K562 (cell line): ENCODE measurements around the gene ELF1.

ENCODE experiments used
- ATF1 ChIP-seq, 2 experiments: fragments of 450-650 bp in 1 of 2; IDR thresholded peaks; 2 replicates each; pipeline ENCODE4 v1.6.1; 2016; ENCODE audit warnings: missing compliant biosample characterization in 1 of 2, missing genetic modification characterization in 1 of 2
- CTCF ChIP-seq, 3 experiments: IDR thresholded peaks in 2 of 3; conservative IDR thresholded peaks in 1 of 3; 2 replicates each; pipeline ENCODE4 v1.5.1; 2011 to 2012; ENCODE audit warnings: low read length in 3 of 3, mild to moderate bottlenecking in 3 of 3, control low read depth in 2 of 3, improper control_type of control experiment in 1 of 3, inconsistent platforms in 1 of 3, low read depth in 1 of 3, mixed read lengths in 1 of 3, moderate library complexity in 1 of 3; ENCODE audit not compliant: insufficient read depth in 2 of 3
- EP300 ChIP-seq: IDR thresholded peaks from 2 replicates; pipeline ENCODE4 v1.6.1; 2012; ENCODE audit warnings: low read length, improper control_type of control experiment
- GTF2F1 ChIP-seq: IDR thresholded peaks from 2 replicates; pipeline ENCODE4 v1.6.1; 2011; ENCODE audit warnings: low read depth, low read length, improper control_type of control experiment
- HES1 ChIP-seq: fragments of 450-650 bp; IDR thresholded peaks from 2 replicates; pipeline ENCODE4 v1.6.1; 2016; ENCODE audit warnings: low read depth, mild to moderate bottlenecking, moderate library complexity
- MYC ChIP-seq, 2 experiments: fragments of 250-450 bp in 1 of 2; sonication (Bioruptor Pico) in 1 of 2; IDR thresholded peaks; 2 replicates each; pipeline versions ENCODE4 v1.5.1 to v1.6.1; 2012 to 2021; ENCODE audit warnings: low read depth in 2 of 2, borderline replicate concordance in 1 of 2, improper control_type of control experiment in 1 of 2, low read length in 1 of 2, mild to moderate bottlenecking in 1 of 2, moderate library complexity in 1 of 2
- NFIC ChIP-seq: fragments of 450-650 bp; IDR thresholded peaks from 2 replicates; pipeline ENCODE4 v1.6.1; 2017; ENCODE audit warnings: mild to moderate bottlenecking, inconsistent platforms
- PATZ1 ChIP-seq: fragments of 250-450 bp; sonication (Bioruptor Pico); IDR thresholded peaks from 2 replicates; pipeline ENCODE4 v1.5.0; 2020; ENCODE audit warnings: mild to moderate bottlenecking, borderline replicate concordance
- RBM22 ChIP-seq: fragments of 200-400 bp; formaldehyde crosslinking; IDR thresholded peaks from 2 replicates; pipeline ENCODE4 v1.6.1; 2018; ENCODE audit warnings: low read length, low read depth; ENCODE audit not compliant: poor library complexity, severe bottlenecking
- YY1 ChIP-seq, 3 experiments: IDR thresholded peaks; 2 replicates each; pipeline ENCODE4 v1.6.1; 2011; ENCODE audit warnings: low read length in 2 of 3, mild to moderate bottlenecking in 2 of 3, moderate library complexity in 2 of 3, borderline replicate concordance in 1 of 3, control low read depth in 1 of 3, low read depth in 1 of 3; ENCODE audit not compliant: insufficient read depth in 3 of 3, insufficient replicate concordance in 2 of 3, control insufficient read depth in 1 of 3, insufficient read length in 1 of 3; ENCODE audit errors: extremely low read depth in 1 of 3
- ZNF121 ChIP-seq: sonication (generic); formaldehyde crosslinking; conservative IDR thresholded peaks from 2 replicates; pipeline ENCODE4 v1.8.0; 2022; ENCODE audit warnings: missing genetic modification reagents
- ZNF224 ChIP-seq: sonication (generic); formaldehyde crosslinking; IDR thresholded peaks from 2 replicates; pipeline ENCODE4 v1.8.0; 2022; ENCODE audit warnings: mild to moderate bottlenecking, missing genetic modification reagents
- ZNF766 ChIP-seq: fragments of 200-800 bp; sonication (Bioruptor generic); conservative IDR thresholded peaks from 2 replicates; pipeline ENCODE4 v1.6.1; 2016; ENCODE audit warnings: missing genetic modification characterization, missing compliant biosample characterization

GRCh38 chr13:41060082-41060723 is 41.1 kb upstream of the ELF1 start:
- TF ChIP-seq EP300 (no peak), ZNF766 (CRISPR knock-in tag) (peak; percentile 69; the same call in 1 of the 2 replicates), HES1 (no peak), PATZ1 (no peak), ZNF224 (CRISPR knock-in tag) (no peak), CTCF (IDR thresholded peaks at IDR 0.05 in 2 of 3, conservative IDR thresholded peaks at IDR 0.05 in 1 of 3; ENCODE audit: insufficient read depth in 2 of 3, low read depth in 1 of 3, low read length in 3 of 3) (peak in 2 of 3 experiments; percentile 37 to 40; a peak in 4 of 6 replicates), RBM22 (no peak), GTF2F1 (no peak), ATF1 (CRISPR knock-in tag; IDR thresholded peaks at IDR 0.05) (no peak), ATF1 (tag; IDR thresholded peaks at IDR 0.05) (peak; percentile 46), MYC (IDR thresholded peaks at IDR 0.05; ENCODE audit: low read depth, low read length) (no peak), MYC (CRISPR knock-in tag; IDR thresholded peaks at IDR 0.05; ENCODE audit: borderline replicate concordance, low read depth) (no peak), NFIC (no peak), YY1 (IDR thresholded peaks at IDR 0.05; ENCODE audit: borderline replicate concordance in 1 of 3, control insufficient read depth in 1 of 3, extremely low read depth in 1 of 3, insufficient read depth in 3 of 3, insufficient read length in 1 of 3, insufficient replicate concordance in 2 of 3, low read depth in 1 of 3, low read length in 2 of 3) (peak in 2 of 3 experiments; percentile 36 to 50), ZNF121 (no peak)
